Glomerular visceral epithelial cell (primary cell): ENCODE measurements around the gene SPINDOC.

Source experiments
- DNase-seq: peaks from one replicate; pipeline ENCODE4 v3.0.0-alpha.2; 2016; ENCODE audit errors: extremely low spot score

The SPINDOC gene

GRCh38 chr11:63833048-63833447 is 19.8 kb downstream of the SPINDOC start:
- DNase-seq, result no peak

DNA sequence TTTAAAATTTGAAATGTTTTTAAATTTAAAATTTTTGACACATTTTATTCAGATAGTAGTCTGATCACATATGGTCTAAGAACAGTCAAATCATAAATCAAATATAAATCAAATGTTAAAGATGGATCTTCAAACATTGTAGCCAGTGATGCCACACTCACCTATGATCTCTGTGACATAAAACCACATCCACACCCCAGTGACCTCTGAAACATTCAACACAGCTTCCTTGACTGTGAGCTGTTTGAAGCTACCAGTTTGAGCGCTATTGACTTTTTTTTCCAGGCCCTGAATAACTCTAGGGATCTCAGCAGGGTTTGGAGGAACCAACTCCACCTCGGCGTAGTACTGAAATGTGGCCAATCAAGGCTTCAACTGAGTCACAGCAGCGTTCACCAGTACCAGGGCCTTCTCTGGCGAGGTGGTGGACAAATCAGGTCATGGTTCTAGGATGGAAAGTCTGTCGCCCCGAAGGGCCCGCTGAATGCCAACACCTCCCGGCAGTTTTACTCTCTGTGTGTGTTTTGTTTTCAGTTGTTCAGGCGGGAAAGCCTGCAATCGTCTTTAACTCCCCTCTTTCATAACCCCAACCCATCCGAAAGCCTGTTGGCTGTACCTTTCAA is 21.4 kb downstream of the SPINDOC start:
- DNase-seq, result no peak

GRCh38 chr11:63835158-63835545 is 21.9 kb downstream of the SPINDOC start:
- DNase-seq, result no peak

- DNase-seq, result peak; percentile 74
These were observed 23.9 kb downstream of the SPINDOC start for GRCh38 chr11:63837027-63837688.

DNA sequence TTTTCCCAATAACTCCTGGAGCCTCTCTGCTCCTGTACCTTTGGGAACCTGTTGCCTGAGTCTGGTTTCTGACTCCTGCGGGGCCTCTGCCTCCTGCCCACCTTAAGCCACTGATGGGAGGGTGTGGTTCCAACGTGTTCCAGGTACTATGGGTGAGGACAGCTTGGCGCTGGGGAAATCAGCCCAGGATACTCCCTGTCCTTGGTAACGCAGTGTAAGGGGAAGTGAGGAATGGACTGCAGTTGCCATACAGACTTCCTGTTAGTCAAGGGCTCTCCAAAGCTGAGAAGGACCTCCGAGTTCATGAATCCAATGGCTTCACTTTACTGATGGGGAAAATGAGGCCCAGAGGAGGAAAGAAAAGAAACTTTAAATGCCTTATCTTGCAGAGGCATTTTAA is 24.5 kb downstream of the SPINDOC start:
- no peak for DNase-seq

- no peak for DNase-seq
These were observed 25.0 kb downstream of the SPINDOC start for GRCh38 chr11:63838150-63838677.

DNA sequence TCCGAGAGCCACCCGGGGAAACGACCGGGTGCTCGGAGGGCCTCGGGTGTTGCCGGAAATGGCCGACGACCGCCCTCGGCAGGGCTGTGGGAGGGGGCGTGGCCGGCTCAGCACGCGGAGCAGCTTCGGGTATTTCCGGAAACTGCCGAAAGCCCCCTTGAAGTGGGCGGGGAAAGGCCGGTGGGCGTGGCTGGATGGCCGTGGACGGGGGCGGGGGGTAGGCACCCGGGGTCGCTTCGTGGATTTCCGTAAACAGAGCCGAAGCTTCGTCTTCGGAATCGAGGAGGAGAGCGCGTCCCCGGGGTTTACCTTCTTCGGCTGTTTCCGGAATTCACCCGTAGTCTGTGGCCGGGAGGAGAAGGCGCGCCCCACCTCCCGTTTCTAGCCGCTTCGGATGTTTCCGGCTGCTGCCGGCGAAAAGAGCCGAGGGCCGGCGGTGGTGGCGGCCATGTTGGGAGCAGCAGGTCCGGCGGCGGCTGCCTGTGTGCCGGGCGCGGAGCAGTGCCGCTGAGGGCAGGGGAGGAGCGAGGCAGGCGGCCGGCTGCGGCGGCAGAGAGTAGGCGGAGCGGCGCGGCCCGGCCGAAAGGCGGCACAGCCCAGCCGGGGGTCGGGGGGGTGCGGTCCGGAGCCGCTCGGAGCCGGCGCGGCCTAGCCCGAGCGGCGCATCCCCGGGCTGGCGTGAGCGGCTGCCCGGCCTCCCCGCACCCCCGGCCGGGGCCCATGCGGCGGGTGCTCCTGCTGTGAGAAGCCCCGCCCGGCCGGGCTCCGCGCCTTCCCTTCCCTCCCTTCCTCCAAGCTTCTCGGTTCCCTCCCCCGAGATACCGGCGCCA is 25.6 kb downstream of the SPINDOC start, which contains the start of gene MARK2:
Gene MARK2, plus strand, starts transcription at position 433 of the 830 bp plus-strand sequence. Its CDS starts 397 bp downstream, at position 830.
- peak; percentile 98 for DNase-seq

- DNase-seq, result peak; percentile 29
These were observed 26.5 kb downstream of the SPINDOC start for GRCh38 chr11:63839508-63840355.

DNA sequence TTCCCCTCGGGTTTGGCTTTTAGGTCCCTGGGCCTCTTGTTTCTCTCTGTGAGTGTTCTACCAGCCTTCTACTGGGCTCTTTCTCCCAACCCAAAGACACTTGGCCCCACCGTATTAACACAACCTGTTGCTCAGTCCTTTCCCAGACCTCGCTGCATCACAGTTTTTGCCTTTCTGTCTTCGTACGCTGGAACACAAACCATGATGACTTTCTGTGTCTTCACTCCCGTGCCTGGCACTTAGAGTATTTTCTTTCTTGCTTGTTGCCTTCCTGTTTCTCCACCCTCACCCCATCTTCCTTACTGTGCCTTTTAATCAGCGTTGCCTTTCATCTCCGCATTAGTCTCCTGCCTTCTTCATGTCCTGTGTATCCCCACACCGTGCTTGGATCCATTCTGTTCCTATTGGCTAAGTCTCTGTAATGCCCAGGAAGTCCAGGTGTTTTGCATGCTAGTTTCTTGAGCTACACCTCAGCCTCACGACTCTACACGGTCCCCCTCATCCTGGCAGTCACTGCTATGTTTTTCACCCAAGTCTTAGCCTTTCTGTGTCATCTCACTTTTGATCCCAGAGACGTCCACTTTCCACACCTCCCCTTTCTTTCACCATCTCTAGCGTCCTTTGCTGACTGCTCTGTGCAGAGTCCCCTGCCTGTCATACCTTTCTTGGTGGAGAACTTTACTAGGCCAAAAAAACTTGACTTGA is 27.3 kb downstream of the SPINDOC start:
- DNase-seq, result no peak

DNA sequence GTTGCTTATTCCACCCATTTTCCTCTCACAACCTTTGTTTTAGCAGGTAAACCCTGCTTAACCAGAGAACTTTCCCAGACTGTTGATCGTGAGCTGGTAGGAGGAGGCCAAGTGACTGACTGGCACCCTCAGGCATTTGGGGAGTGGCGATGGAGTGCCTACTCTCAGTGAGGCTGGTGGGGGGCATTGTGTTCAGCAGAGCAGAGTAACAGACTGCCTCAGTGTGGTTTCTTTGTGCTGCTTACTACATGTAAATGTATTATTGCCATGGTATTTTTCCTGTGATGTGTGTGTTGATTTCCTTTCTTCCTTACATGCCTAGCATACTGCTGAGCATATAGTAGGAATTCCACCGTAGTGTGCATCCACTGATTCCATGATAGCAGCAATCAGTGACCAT is 28.3 kb downstream of the SPINDOC start:
- DNase-seq, result peak; percentile 80

- DNase-seq, result no peak
These were observed 29.8 kb downstream of the SPINDOC start for GRCh38 chr11:63843041-63843440.

GRCh38 chr11:63844836-63845235 is 31.6 kb downstream of the SPINDOC start:
- DNase-seq, result no peak

GRCh38 chr11:63845303-63845702 is 32.0 kb downstream of the SPINDOC start:
- peak; percentile 56 for DNase-seq

DNA sequence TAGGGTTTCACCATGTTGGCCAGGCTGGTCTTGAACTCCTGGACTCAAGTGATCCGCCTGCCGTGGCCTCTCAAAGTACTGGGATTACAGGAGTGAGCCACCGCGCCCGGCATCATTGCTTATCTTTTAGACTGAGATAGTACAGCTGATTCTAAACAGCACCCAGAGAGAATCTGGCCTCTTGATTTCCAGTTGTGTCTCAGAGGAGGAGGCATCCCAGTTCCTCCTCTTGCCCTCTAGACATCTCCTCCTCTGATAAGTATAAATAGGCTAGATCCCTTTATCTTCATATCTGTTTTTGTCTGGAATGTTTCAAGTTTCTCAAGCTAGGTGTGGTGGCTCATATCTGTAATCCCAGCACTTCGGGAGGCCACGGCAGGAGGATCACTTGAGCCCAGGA is 32.7 kb downstream of the SPINDOC start:
- DNase-seq, result no peak

DNA sequence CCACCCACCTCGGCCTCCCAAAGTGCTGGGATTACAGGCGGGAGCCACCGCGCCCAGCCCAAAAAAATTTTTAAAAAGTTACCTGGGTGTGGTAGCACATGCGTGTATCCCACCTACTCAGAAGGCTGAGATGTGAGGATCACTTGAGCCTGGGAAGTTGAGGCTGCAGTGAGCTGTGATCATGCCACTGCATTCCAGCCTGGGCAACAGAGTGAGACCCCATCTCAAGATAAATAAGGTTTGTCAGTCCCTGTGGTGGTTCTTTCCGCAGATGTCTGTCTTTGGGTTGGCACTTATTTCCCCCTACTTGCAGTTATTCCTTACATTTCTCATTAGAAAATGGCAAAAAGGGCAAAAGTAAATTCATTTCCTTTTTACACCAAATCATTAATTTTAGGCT is 33.6 kb downstream of the SPINDOC start:
- DNase-seq, result no peak

- no peak for DNase-seq
These were observed 34.1 kb downstream of the SPINDOC start for GRCh38 chr11:63847363-63847762.

DNA sequence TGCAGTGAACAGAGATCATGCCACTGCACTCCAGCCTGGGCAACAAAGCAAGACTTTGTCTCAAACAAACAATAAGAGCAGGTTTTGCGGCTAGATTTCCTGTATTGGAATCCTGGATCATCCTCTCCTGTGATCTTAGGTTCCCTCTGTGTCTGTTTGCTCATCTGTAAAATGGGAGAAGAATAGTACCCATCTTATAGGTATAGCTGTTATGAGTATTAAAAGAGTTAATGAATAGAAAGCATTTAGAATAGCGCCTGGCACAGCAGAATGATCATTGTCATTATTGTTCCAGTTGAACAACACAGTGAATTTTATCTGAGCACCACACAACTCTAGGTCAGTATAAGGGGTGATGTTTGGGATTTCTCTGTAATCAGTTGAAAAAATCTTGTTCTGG is 36.4 kb downstream of the SPINDOC start:
- DNase-seq, result no peak

DNA sequence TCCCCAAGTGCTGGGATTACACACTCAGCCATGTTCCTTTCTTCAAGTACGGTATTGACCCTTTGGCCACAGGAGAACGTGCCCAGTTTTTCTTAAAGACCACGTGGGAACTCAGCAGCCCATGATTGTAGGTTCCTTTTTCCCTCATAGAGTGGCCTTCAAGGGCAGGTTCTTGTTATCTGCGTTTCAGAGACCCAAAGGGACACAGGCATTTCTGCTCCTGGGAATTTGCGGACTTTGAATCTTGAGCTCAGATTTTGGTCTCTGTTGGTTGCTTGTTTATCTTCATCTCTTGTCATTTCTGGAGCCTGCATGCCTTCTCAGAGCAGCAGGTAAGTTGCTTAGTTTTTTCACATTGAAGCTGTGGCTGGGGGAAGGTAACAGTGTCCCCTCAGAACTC is 37.7 kb downstream of the SPINDOC start:
- no peak for DNase-seq

- DNase-seq, result no peak
These were observed 38.1 kb downstream of the SPINDOC start for GRCh38 chr11:63851364-63851763.

GRCh38 chr11:63853476-63853875 is 40.2 kb downstream of the SPINDOC start:
- no peak for DNase-seq

DNA sequence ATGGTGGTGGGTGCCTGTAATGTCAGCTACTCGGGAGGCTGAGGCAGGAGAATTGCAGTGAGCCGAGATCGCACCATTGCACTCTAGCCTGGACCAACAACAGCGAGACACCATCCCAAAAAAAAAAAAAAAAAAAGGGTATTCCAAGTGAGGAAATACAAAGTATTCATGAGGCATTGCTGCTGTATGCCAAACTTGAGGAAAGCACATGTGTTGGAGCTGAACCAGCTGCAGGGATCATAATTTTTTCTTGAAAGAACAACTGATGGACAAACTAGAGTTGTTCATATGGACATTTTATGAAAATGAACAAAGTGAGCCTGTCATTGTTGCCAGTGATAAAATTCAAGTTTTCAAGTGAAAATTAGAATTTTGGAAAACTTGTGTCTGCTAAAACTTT is 41.4 kb downstream of the SPINDOC start:
- no peak for DNase-seq
